Retinal pigment epithelial cell (primary cell): ENCODE results near the gene KIFC1.

ENCODE experiments used
- DNase-seq: peaks from one replicate; pipeline ENCODE4 v3.0.0-alpha.2; 2010; ENCODE audit warnings: low read depth
- H3K4me3 ChIP-seq: 2 replicates; pipeline ENCODE4 v1.5.1; 2011; ENCODE audit warnings: mild to moderate bottlenecking, low read length, control low read depth, moderate library complexity
- TF ChIP-seq, protein P1 (sequence below): conservative IDR thresholded peaks from 2 replicates; pipeline ENCODE4 v1.5.1; 2011; ENCODE audit warnings: low read depth, low read length, control low read depth, inconsistent platforms

Gene KIFC1

GRCh38 chr6:33455051-33455450, 63.4 kb downstream of the KIFC1 start:
- TF ChIP-seq, protein P1, sequence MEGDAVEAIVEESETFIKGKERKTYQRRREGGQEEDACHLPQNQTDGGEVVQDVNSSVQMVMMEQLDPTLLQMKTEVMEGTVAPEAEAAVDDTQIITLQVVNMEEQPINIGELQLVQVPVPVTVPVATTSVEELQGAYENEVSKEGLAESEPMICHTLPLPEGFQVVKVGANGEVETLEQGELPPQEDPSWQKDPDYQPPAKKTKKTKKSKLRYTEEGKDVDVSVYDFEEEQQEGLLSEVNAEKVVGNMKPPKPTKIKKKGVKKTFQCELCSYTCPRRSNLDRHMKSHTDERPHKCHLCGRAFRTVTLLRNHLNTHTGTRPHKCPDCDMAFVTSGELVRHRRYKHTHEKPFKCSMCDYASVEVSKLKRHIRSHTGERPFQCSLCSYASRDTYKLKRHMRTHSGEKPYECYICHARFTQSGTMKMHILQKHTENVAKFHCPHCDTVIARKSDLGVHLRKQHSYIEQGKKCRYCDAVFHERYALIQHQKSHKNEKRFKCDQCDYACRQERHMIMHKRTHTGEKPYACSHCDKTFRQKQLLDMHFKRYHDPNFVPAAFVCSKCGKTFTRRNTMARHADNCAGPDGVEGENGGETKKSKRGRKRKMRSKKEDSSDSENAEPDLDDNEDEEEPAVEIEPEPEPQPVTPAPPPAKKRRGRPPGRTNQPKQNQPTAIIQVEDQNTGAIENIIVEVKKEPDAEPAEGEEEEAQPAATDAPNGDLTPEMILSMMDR: no peak
- no peak for DNase-seq
- peak overlapping the region; percentile 89 for H3K4me3 ChIP-seq

DNA sequence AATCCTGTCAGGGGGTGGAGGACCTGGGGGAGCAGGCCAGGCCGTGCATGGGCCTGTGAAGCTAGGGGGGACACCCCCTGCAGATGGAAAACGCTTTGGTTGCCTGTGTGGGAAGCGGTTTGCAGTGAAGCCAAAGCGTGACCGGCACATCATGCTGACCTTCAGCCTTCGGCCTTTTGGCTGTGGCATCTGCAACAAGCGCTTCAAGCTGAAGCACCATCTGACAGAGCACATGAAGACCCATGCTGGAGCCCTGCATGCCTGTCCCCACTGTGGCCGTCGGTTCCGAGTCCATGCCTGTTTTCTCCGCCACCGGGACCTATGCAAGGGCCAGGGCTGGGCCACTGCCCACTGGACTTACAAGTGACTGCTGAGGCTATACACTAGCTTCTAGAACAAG, 64.5 kb downstream of the KIFC1 start:
- H3K4me3 ChIP-seq: no peak overlapping the region
- no peak for DNase-seq
- TF ChIP-seq, protein P1: no peak

DNA sequence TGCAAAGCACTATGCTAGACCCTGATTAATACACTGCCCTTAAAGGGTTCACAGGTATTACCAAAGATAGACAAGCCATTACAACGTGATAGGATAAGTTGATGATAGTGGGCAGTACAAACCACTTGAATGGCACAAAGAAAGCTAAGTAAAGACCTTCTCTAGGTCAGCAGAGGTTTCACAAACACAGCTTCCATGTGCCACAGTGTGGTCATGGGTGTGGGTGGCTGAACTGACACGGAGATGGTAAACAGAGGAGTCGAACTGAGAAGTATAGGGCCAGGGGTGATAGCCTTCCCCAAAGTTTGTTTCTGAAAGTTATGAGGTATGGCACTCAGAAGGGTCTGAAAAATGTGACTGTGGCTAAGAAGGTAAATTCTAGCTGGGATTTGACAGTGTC, 67.1 kb downstream of the KIFC1 start:
- DNase-seq: no peak
- no peak overlapping the region for H3K4me3 ChIP-seq
- TF ChIP-seq, protein P1: no peak

- no peak overlapping the region for H3K4me3 ChIP-seq
- TF ChIP-seq, protein P1: no peak
- no peak for DNase-seq
These were observed 67.6 kb downstream of the KIFC1 start for GRCh38 chr6:33459226-33459625.
